ENCODE results near the gene PPM1F. TPM values are rescaled to one million over a fixed set of nuclear protein-coding genes. Genes with fewer than 3 reads are reported as not detected.
A peak's percentile ranks its signal among the peaks of the same experiment; 100 is the strongest.

PPM1F gene
- total RNA-seq, 4 donors from 2014 or later = 22.9 to 78.0 (median 36.8) TPM

- peaks cover 4 to 32% (median 6%) of the 10 kb centered on the region in 3 donors for H3K4me1 ChIP-seq
- ATAC-seq = no peak
- no peaks in the 10 kb centered on the region for H3K27me3 ChIP-seq
- H3K36me3 ChIP-seq = peaks cover 0 to 18% of the 10 kb centered on the region in 2 donors
- H3K9me3 ChIP-seq = no peaks in the 10 kb centered on the region
- H3K4me3 ChIP-seq = peak overlapping the region; percentile 97
- 25 to 48% methylated on average over 2 of the region's 2 CpGs for WGBS, 2 donors (ENCODE audit: low coverage in 1 of 2)
- TF ChIP-seq EP300 (IDR thresholded peaks at IDR 0.05) (no peak), POLR2A (IDR thresholded peaks at IDR 0.05) (no peak), POLR2AphosphoS5 (IDR thresholded peaks at IDR 0.05) (no peak), CTCF (IDR thresholded peaks at IDR 0.05) (no peak)
- peak overlapping the region; percentile 78 to 87 (median 84) for H3K27ac ChIP-seq
These were observed 29.2 kb upstream of the PPM1F start for GRCh38 chr22:21981874-21982273.

GRCh38 chr22:21980547-21980946 is 27.9 kb upstream of the PPM1F start:
- no peak overlapping the region for H3K4me3 ChIP-seq
- peaks cover 4 to 32% (median 6%) of the 10 kb centered on the region in 3 donors for H3K4me1 ChIP-seq
- peaks cover 0 to 18% of the 10 kb centered on the region in 2 donors for H3K36me3 ChIP-seq
- no peaks in the 10 kb centered on the region for H3K9me3 ChIP-seq
- no peak overlapping the region for H3K27ac ChIP-seq
- WGBS, 2 donors (ENCODE audit: low coverage in 1 of 2) = 76 to 78% methylated on average over 5 to 6 of the region's 7 CpGs
- TF ChIP-seq CTCF (IDR thresholded peaks at IDR 0.05) = no peak
- TF ChIP-seq POLR2AphosphoS5 (IDR thresholded peaks at IDR 0.05) = no peak
- no peak for TF ChIP-seq EP300 (IDR thresholded peaks at IDR 0.05)
- no peak for TF ChIP-seq POLR2A (IDR thresholded peaks at IDR 0.05)
- no peaks in the 10 kb centered on the region for H3K27me3 ChIP-seq
- ATAC-seq = no peak

GRCh38 chr22:21978564-21979386 is 26.1 kb upstream of the PPM1F start:
- H3K27me3 ChIP-seq = no peaks in the 10 kb centered on the region
- WGBS, 2 donors (ENCODE audit: low coverage in 1 of 2) = 69 to 78% methylated on average over 6 to 9 of the region's 11 CpGs
- no peak for ATAC-seq
- TF ChIP-seq EP300 (IDR thresholded peaks at IDR 0.05) (no peak), POLR2AphosphoS5 (IDR thresholded peaks at IDR 0.05) (no peak), CTCF (IDR thresholded peaks at IDR 0.05) (no peak), POLR2A (IDR thresholded peaks at IDR 0.05) (no peak)
- H3K4me1 ChIP-seq = peaks cover 4 to 32% (median 6%) of the 10 kb centered on the region in 3 donors
- H3K27ac ChIP-seq = no peak overlapping the region
- no peak overlapping the region for H3K4me3 ChIP-seq
- no peaks in the 10 kb centered on the region for H3K9me3 ChIP-seq
- H3K36me3 ChIP-seq = peaks cover 0 to 36% of the 10 kb centered on the region in 2 donors

GRCh38 chr22:21977814-21978213 is 25.2 kb upstream of the PPM1F start:
- no peak for ATAC-seq
- 100% methylated on average over 1 of the region's 1 CpG for WGBS, 2 donors (ENCODE audit: low coverage in 1 of 2)

More at GRCh38 chr22:21977814-21978213, 25.2 kb upstream of the PPM1F start:
- Histone ChIP-seq H3K9me3 (no peaks in the 10 kb centered on the region), H3K27ac (no peak overlapping the region), H3K4me1 (peaks cover 4 to 26% (median 6%) of the 10 kb centered on the region in 3 donors), H3K27me3 (no peaks in the 10 kb centered on the region), H3K36me3 (peaks cover 0 to 46% of the 10 kb centered on the region in 2 donors), H3K4me3 (no peak overlapping the region)
- no peak for TF ChIP-seq CTCF (IDR thresholded peaks at IDR 0.05)
- no peak for TF ChIP-seq POLR2AphosphoS5 (IDR thresholded peaks at IDR 0.05)
- no peak for TF ChIP-seq EP300 (IDR thresholded peaks at IDR 0.05)
- no peak for TF ChIP-seq POLR2A (IDR thresholded peaks at IDR 0.05)
